Measurements from ENCODE around the gene MAN2A2. TPM values are rescaled to one million over a fixed set of nuclear protein-coding genes. Genes with fewer than 3 reads are reported as not detected.
A peak's percentile ranks its signal among the peaks of the same experiment; 100 is the strongest.

The MAN2A2 gene
- total and polyA plus RNA-seq, 9 of the 15 experiments (the other 6 are each of a cell fraction or from before 2014, with no cell fraction given), result 7.3 to 151 (median 43.4) TPM

- TF ChIP-seq ZNF518B (CRISPR knock-in tag; IDR thresholded peaks at IDR 0.05) (no peak), NCOR1 (IDR thresholded peaks at IDR 0.05) (0 out of 2 replicates have a peak, but pooled peaks have one; percentile 32), MYNN (IDR thresholded peaks at IDR 0.05) (no peak), MYNN (CRISPR knock-in tag; IDR thresholded peaks at IDR 0.05) (no peak), THAP12 (CRISPR knock-in tag; IDR thresholded peaks at IDR 0.05) (no peak; the same call in 1 of the 2 replicates), HDAC1 (IDR thresholded peaks at IDR 0.05) (no peak; a peak in 1 of 4 replicates), MEF2D (tag; conservative IDR thresholded peaks at IDR 0.05; ENCODE audit: low read depth) (no peak), GTF2B (IDR thresholded peaks at IDR 0.05; ENCODE audit: extremely low read depth, insufficient read length) (no peak), C11orf30 (IDR thresholded peaks at IDR 0.05; ENCODE audit: low read depth) (no peak), MBD2 (IDR thresholded peaks at IDR 0.05; ENCODE audit: borderline replicate concordance, low read depth) (no peak), OTX1 (CRISPR knock-in tag; IDR thresholded peaks at IDR 0.05) (no peak), RHOXF2B (CRISPR knock-in tag; conservative IDR thresholded peaks at IDR 0.05) (no peak), MLX (CRISPR knock-in tag; conservative IDR thresholded peaks at IDR 0.05) (no peak), KAT7 (CRISPR knock-in tag; IDR thresholded peaks at IDR 0.05; ENCODE audit: borderline replicate concordance) (peak; percentile 40; the same call in 1 of the 2 replicates), ETV6 (IDR thresholded peaks at IDR 0.05; ENCODE audit: borderline replicate concordance in 1 of 2, low read depth in 2 of 2, low read length in 1 of 2) (no peak), ETV6 (CRISPR knock-in tag; IDR thresholded peaks at IDR 0.05; ENCODE audit: borderline replicate concordance) (no peak), GMEB1 (CRISPR knock-in tag; IDR thresholded peaks at IDR 0.05) (no peak)
Observed at GRCh38 chr15:90872486-90873184, 30.5 kb upstream of the MAN2A2 start (continued).
